ENCODE data around the gene UBC. TPM values are rescaled to one million over a fixed set of nuclear protein-coding genes. Genes with fewer than 3 reads are reported as not detected.
A peak's percentile ranks its signal among the peaks of the same experiment; 100 is the strongest.

Gene UBC
- total RNA-seq, 1 donor from 2014 or later: 1,214 TPM

GRCh38 chr12:124898923-124899294, 15.5 kb downstream of the UBC start:
- Mint-ChIP-seq H3K4me3 (ENCODE audit: unreplicated experiment) (no peak overlapping the region), H3K9me3 (ENCODE audit: unreplicated experiment) (peaks cover 10% of the 10 kb centered on the region), H3K27me3 (ENCODE audit: low read depth, unreplicated experiment) (peaks cover 10% of the 10 kb centered on the region), H3K27ac (ENCODE audit: unreplicated experiment) (no peak overlapping the region), H3K4me1 (ENCODE audit: low read depth, unreplicated experiment) (no peaks in the 10 kb centered on the region), H3K36me3 (ENCODE audit: low read depth, unreplicated experiment) (peaks cover 7% of the 10 kb centered on the region)
- Histone ChIP-seq H3K4me3 (ENCODE audit: insufficient read depth, low read depth, low read length) (no peak overlapping the region), H3K4me1 (ENCODE audit: insufficient read depth, low read length) (no peaks in the 10 kb centered on the region), H3K27ac (ENCODE audit: low read depth, low read length) (no peak overlapping the region), H3K36me3 (ENCODE audit: insufficient read depth, low read length) (no peaks in the 10 kb centered on the region), H3K4me2 (ENCODE audit: low read length) (no peak overlapping the region), H4K20me1 (ENCODE audit: insufficient read depth, low read length) (peaks cover 19% of the 10 kb centered on the region), H3K79me2 (ENCODE audit: insufficient read depth, low read length) (no peaks in the 10 kb centered on the region), H3K27me3 (ENCODE audit: insufficient read depth, low read length) (no peaks in the 10 kb centered on the region), H3K9me3 (ENCODE audit: insufficient read depth, low read depth, low read length) (no peaks in the 10 kb centered on the region), H3K9ac (ENCODE audit: low read length) (no peak overlapping the region), H2AFZ (ENCODE audit: low read depth, low read length) (no peak overlapping the region)
- FAIRE-seq (no peak), DNase-seq (ENCODE audit: low read depth) (no peak)
- TF ChIP-seq, protein P1, sequence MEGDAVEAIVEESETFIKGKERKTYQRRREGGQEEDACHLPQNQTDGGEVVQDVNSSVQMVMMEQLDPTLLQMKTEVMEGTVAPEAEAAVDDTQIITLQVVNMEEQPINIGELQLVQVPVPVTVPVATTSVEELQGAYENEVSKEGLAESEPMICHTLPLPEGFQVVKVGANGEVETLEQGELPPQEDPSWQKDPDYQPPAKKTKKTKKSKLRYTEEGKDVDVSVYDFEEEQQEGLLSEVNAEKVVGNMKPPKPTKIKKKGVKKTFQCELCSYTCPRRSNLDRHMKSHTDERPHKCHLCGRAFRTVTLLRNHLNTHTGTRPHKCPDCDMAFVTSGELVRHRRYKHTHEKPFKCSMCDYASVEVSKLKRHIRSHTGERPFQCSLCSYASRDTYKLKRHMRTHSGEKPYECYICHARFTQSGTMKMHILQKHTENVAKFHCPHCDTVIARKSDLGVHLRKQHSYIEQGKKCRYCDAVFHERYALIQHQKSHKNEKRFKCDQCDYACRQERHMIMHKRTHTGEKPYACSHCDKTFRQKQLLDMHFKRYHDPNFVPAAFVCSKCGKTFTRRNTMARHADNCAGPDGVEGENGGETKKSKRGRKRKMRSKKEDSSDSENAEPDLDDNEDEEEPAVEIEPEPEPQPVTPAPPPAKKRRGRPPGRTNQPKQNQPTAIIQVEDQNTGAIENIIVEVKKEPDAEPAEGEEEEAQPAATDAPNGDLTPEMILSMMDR (IDR thresholded peaks at IDR 0.05; ENCODE audit: insufficient read depth, low read depth, low read length): no peak
- TF ChIP-seq EZH2 (IDR thresholded peaks at IDR 0.05; ENCODE audit: insufficient read depth, low read length): no peak

DNA sequence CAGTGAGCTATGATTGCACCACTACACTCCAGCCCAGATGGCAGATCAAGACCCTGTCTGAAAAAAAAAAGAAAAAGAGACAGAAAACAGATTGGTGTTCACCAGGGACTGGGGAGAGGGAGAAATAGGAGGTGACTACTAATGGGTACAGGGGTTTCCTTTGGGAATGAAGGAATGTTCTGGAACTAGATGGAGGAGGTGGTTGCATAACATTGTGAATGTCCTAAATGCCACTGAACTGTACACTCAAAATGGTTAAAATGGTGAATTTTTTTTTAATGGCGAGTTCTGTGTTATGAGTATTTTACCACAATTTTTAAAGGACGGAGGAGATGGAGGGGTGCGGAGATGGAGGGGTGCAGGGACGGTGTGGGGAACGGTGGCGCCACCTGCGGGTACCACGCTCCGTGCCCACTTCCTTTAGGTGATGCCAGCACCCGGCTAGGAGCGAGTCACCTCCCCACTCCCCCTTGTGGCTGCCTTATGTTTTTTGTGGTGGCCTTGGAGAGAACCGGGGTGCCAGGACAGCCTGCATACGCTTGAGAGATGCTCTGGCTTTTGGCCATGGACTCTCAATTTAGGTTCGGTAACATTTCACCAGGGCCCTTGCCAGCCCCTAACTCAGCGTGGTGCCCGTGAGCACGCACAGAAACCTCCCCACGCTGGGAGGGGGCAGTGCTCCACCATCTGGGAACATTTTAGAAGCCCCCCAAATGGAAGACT, 16.1 kb downstream of the UBC start:
- H3K4me2 ChIP-seq (ENCODE audit: low read length): no peak overlapping the region
- peaks cover 10% of the 10 kb centered on the region for H3K27me3 Mint-ChIP-seq (ENCODE audit: low read depth, unreplicated experiment)
- H3K36me3 ChIP-seq (ENCODE audit: insufficient read depth, low read length): no peaks in the 10 kb centered on the region
- H3K4me1 Mint-ChIP-seq (ENCODE audit: low read depth, unreplicated experiment): no peaks in the 10 kb centered on the region
- TF ChIP-seq EZH2 (IDR thresholded peaks at IDR 0.05; ENCODE audit: insufficient read depth, low read length): no peak
- TF ChIP-seq, protein P1 (IDR thresholded peaks at IDR 0.05; ENCODE audit: insufficient read depth, low read depth, low read length): peak; percentile 42
- no peak for DNase-seq (ENCODE audit: low read depth)
- no peak overlapping the region for H2AFZ ChIP-seq (ENCODE audit: low read depth, low read length)
- no peaks in the 10 kb centered on the region for H3K9me3 ChIP-seq (ENCODE audit: insufficient read depth, low read depth, low read length)
- H3K27me3 ChIP-seq (ENCODE audit: insufficient read depth, low read length): no peaks in the 10 kb centered on the region
- peaks cover 7% of the 10 kb centered on the region for H3K36me3 Mint-ChIP-seq (ENCODE audit: low read depth, unreplicated experiment)
- no peak overlapping the region for H3K27ac Mint-ChIP-seq (ENCODE audit: unreplicated experiment)
- H4K20me1 ChIP-seq (ENCODE audit: insufficient read depth, low read length): peaks cover 19% of the 10 kb centered on the region
- no peak overlapping the region for H3K9ac ChIP-seq (ENCODE audit: low read length)
- peaks cover 10% of the 10 kb centered on the region for H3K9me3 Mint-ChIP-seq (ENCODE audit: unreplicated experiment)
- H3K79me2 ChIP-seq (ENCODE audit: insufficient read depth, low read length): no peaks in the 10 kb centered on the region
- no peak overlapping the region for H3K4me3 Mint-ChIP-seq (ENCODE audit: unreplicated experiment)
- FAIRE-seq: no peak
- no peaks in the 10 kb centered on the region for H3K4me1 ChIP-seq (ENCODE audit: insufficient read depth, low read length)
- H3K4me3 ChIP-seq (ENCODE audit: insufficient read depth, low read depth, low read length): no peak overlapping the region
- no peak overlapping the region for H3K27ac ChIP-seq (ENCODE audit: low read depth, low read length)

DNA sequence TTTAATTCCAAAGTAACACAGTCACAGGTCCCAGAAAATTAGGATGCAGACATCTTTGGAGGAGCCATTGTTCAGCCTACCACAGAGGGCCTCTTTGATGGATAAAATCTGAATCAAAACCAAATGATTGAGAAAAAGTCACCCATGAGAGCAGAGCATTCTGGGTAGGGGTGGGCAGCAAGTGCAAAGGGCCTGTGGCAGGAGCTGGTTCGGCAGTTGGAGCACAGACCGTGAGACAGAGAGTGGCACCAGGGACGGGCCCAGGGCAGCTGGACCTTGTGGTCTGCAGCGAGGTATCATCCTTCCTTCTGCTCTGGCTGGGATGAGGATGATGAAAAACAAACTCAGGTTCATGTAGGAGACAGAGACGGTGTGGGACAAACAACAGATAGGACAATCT, 18.0 kb downstream of the UBC start:
- TF ChIP-seq EZH2 (IDR thresholded peaks at IDR 0.05; ENCODE audit: insufficient read depth, low read length): no peak
- TF ChIP-seq, protein P1 (IDR thresholded peaks at IDR 0.05; ENCODE audit: insufficient read depth, low read depth, low read length): no peak
- H3K4me1 Mint-ChIP-seq (ENCODE audit: low read depth, unreplicated experiment): no peaks in the 10 kb centered on the region
- no peak overlapping the region for H2AFZ ChIP-seq (ENCODE audit: low read depth, low read length)

More for the DNA sequence above, 18.0 kb downstream of the UBC start:
- no peak for DNase-seq (ENCODE audit: low read depth)
- H3K36me3 ChIP-seq (ENCODE audit: insufficient read depth, low read length): no peaks in the 10 kb centered on the region
- H3K4me3 ChIP-seq (ENCODE audit: insufficient read depth, low read depth, low read length): no peak overlapping the region
- H3K79me2 ChIP-seq (ENCODE audit: insufficient read depth, low read length): no peaks in the 10 kb centered on the region
- H3K27ac Mint-ChIP-seq (ENCODE audit: unreplicated experiment): no peak overlapping the region
- FAIRE-seq: no peak
- no peak overlapping the region for H3K27ac ChIP-seq (ENCODE audit: low read depth, low read length)
- H3K4me1 ChIP-seq (ENCODE audit: insufficient read depth, low read length): no peaks in the 10 kb centered on the region
- H3K27me3 ChIP-seq (ENCODE audit: insufficient read depth, low read length): no peaks in the 10 kb centered on the region
- no peaks in the 10 kb centered on the region for H3K9me3 ChIP-seq (ENCODE audit: insufficient read depth, low read depth, low read length)
- H4K20me1 ChIP-seq (ENCODE audit: insufficient read depth, low read length): peaks cover 19% of the 10 kb centered on the region
- H3K9me3 Mint-ChIP-seq (ENCODE audit: unreplicated experiment): peaks cover 10% of the 10 kb centered on the region
- no peak overlapping the region for H3K4me3 Mint-ChIP-seq (ENCODE audit: unreplicated experiment)
- H3K4me2 ChIP-seq (ENCODE audit: low read length): no peak overlapping the region
- H3K36me3 Mint-ChIP-seq (ENCODE audit: low read depth, unreplicated experiment): peaks cover 7% of the 10 kb centered on the region
- H3K27me3 Mint-ChIP-seq (ENCODE audit: low read depth, unreplicated experiment): peaks cover 10% of the 10 kb centered on the region
- no peak overlapping the region for H3K9ac ChIP-seq (ENCODE audit: low read length)
